ENCODE data around the gene BLMH.

The BLMH gene

GRCh38 chr17:30310562-30310961 lies 18.8 kb upstream of the BLMH start:
- TF ChIP-seq REST (IDR thresholded peaks at IDR 0.05; ENCODE audit: insufficient read depth in 1 of 2, low read depth in 2 of 2, low read length in 2 of 2) = no peak
- TF ChIP-seq TAF1 (IDR thresholded peaks at IDR 0.05; ENCODE audit: borderline replicate concordance, insufficient read depth, low read length) = no peak
- TF ChIP-seq FOXP2 (optimal IDR thresholded peaks at IDR 0.05; ENCODE audit: borderline replicate concordance, extremely low read depth, extremely low read length, insufficient read depth) = no peak
- no peak for TF ChIP-seq SIN3A (IDR thresholded peaks at IDR 0.05; ENCODE audit: borderline replicate concordance, insufficient read depth, low read length)
- TF ChIP-seq POLR2AphosphoS5 (IDR thresholded peaks at IDR 0.05; ENCODE audit: low read depth, low read length) = no peak

GRCh38 chr17:30309591-30309990 lies 17.8 kb upstream of the BLMH start:
- TF ChIP-seq SIN3A (IDR thresholded peaks at IDR 0.05; ENCODE audit: borderline replicate concordance, insufficient read depth, low read length) (no peak), FOXP2 (optimal IDR thresholded peaks at IDR 0.05; ENCODE audit: borderline replicate concordance, extremely low read depth, extremely low read length, insufficient read depth) (no peak), REST (IDR thresholded peaks at IDR 0.05; ENCODE audit: insufficient read depth in 1 of 2, low read depth in 2 of 2, low read length in 2 of 2) (no peak)

GRCh38 chr17:30308406-30308805 lies 16.7 kb upstream of the BLMH start:
- TF ChIP-seq TAF1 (IDR thresholded peaks at IDR 0.05; ENCODE audit: borderline replicate concordance, insufficient read depth, low read length) (no peak), SIN3A (IDR thresholded peaks at IDR 0.05; ENCODE audit: borderline replicate concordance, insufficient read depth, low read length) (no peak), REST (IDR thresholded peaks at IDR 0.05; ENCODE audit: insufficient read depth in 1 of 2, low read depth in 2 of 2, low read length in 2 of 2) (no peak), POLR2AphosphoS5 (IDR thresholded peaks at IDR 0.05; ENCODE audit: low read depth, low read length) (no peak), FOXP2 (optimal IDR thresholded peaks at IDR 0.05; ENCODE audit: borderline replicate concordance, extremely low read depth, extremely low read length, insufficient read depth) (no peak)

- no peak for TF ChIP-seq FOXP2 (optimal IDR thresholded peaks at IDR 0.05; ENCODE audit: borderline replicate concordance, extremely low read depth, extremely low read length, insufficient read depth)
- TF ChIP-seq TAF1 (IDR thresholded peaks at IDR 0.05; ENCODE audit: borderline replicate concordance, insufficient read depth, low read length) = no peak
- TF ChIP-seq POLR2AphosphoS5 (IDR thresholded peaks at IDR 0.05; ENCODE audit: low read depth, low read length) = no peak
- TF ChIP-seq SIN3A (IDR thresholded peaks at IDR 0.05; ENCODE audit: borderline replicate concordance, insufficient read depth, low read length) = no peak
- no peak for TF ChIP-seq REST (IDR thresholded peaks at IDR 0.05; ENCODE audit: insufficient read depth in 1 of 2, low read depth in 2 of 2, low read length in 2 of 2)
Observed at GRCh38 chr17:30304778-30305177, 13.0 kb upstream of the BLMH start.

- TF ChIP-seq FOXP2 (optimal IDR thresholded peaks at IDR 0.05; ENCODE audit: borderline replicate concordance, extremely low read depth, extremely low read length, insufficient read depth) (no peak), TAF1 (IDR thresholded peaks at IDR 0.05; ENCODE audit: borderline replicate concordance, insufficient read depth, low read length) (no peak), SIN3A (IDR thresholded peaks at IDR 0.05; ENCODE audit: borderline replicate concordance, insufficient read depth, low read length) (no peak), REST (IDR thresholded peaks at IDR 0.05; ENCODE audit: insufficient read depth in 1 of 2, low read depth in 2 of 2, low read length in 2 of 2) (no peak), POLR2AphosphoS5 (IDR thresholded peaks at IDR 0.05; ENCODE audit: low read depth, low read length) (no peak)
Observed at GRCh38 chr17:30302241-30302640, 10.5 kb upstream of the BLMH start.

Measured in PFSK-1 (cell line).